C4-2B (cell line): ENCODE measurements around the gene COASY.

Experiments used
- H3K27ac ChIP-seq: fragments of 450-650 bp; 2 replicates; pipeline ENCODE4 v1.5.1; 2017
- CTCF ChIP-seq: fragments of 450-650 bp; conservative IDR thresholded peaks from 2 replicates; pipeline ENCODE4 v1.5.1; 2017; ENCODE audit warnings: mild to moderate bottlenecking
- ZFX ChIP-seq: fragments of 450-650 bp; IDR thresholded peaks from 2 replicates; pipeline ENCODE4 v1.6.1; 2017

The COASY gene

GRCh38 chr17:42522263-42522790, 39.6 kb upstream of the COASY start:
- no peak overlapping the region for H3K27ac ChIP-seq
- TF ChIP-seq ZFX (no peak), CTCF (no peak)

- TF ChIP-seq CTCF (no peak), ZFX (no peak)
- H3K27ac ChIP-seq: no peak overlapping the region
Observed at GRCh38 chr17:42522798-42523278, 39.1 kb upstream of the COASY start.

GRCh38 chr17:42525221-42525620, 36.7 kb upstream of the COASY start:
- TF ChIP-seq ZFX: no peak
- no peak for TF ChIP-seq CTCF
- no peak overlapping the region for H3K27ac ChIP-seq

- TF ChIP-seq ZFX: no peak
- no peak for TF ChIP-seq CTCF
- H3K27ac ChIP-seq: no peak overlapping the region
Observed at GRCh38 chr17:42526031-42526444, 35.9 kb upstream of the COASY start.

- TF ChIP-seq CTCF (no peak), ZFX (no peak)
Observed at GRCh38 chr17:42527932-42528331, 34.0 kb upstream of the COASY start.

GRCh38 chr17:42529061-42529460, 32.9 kb upstream of the COASY start:
- no peak overlapping the region for H3K27ac ChIP-seq

More at GRCh38 chr17:42527932-42528331, 34.0 kb upstream of the COASY start:
- H3K27ac ChIP-seq: no peak overlapping the region

GRCh38 chr17:42530952-42531454, 30.9 kb upstream of the COASY start:
- peak overlapping the region; percentile 45 for H3K27ac ChIP-seq

More at GRCh38 chr17:42529061-42529460, 32.9 kb upstream of the COASY start:
- no peak for TF ChIP-seq ZFX

More at GRCh38 chr17:42530952-42531454, 30.9 kb upstream of the COASY start:
- no peak for TF ChIP-seq ZFX
- no peak for TF ChIP-seq CTCF
